B cell (primary cell): Measurements from ENCODE around the gene GLI3.

Experiments used
- EZH2 ChIP-seq: IDR thresholded peaks from 2 replicates; pipeline ENCODE4 v1.6.1; 2012; ENCODE audit warnings: borderline replicate concordance, low read depth, mild to moderate bottlenecking, moderate library complexity, low read length; ENCODE audit not compliant: insufficient read depth, poor library complexity, severe bottlenecking
- TF ChIP-seq, protein P1 (sequence below): fragments of 200-600 bp; IDR thresholded peaks from one replicate; pipeline ENCODE4 v1.8.0; 2022; ENCODE audit warnings: antibody characterized with exemption, mild to moderate bottlenecking

DNA sequence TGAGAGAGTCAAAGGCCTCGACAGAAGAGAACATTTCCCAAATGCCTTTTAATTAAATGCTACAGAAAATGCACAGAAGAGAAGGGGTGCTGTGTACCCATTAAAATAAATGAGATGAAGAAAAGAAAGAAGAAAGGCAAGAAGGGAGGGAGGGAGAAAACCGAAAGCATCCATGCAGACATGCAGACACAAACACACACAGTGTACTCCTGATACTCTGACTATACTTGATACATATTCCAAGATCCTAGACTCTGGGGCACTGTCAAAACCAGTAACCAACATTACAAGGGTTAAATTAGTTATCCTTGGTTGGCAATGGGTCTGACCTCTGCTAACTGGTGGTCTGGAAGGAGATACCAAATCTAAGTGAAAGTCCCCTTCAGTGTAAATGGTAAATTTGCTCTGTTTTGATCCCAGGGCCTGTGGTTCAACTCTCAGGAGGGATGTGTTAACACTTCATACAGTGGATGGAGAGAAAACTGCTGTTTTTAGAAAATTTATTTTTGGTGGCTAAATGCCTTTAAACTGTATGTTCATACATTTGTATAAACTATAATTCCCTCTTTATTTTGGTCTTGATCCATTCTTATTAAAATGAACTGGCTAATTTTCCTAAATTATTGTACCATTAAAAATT, 241.3 kb downstream of the GLI3 start:
- no peak for TF ChIP-seq EZH2
- TF ChIP-seq, protein P1, sequence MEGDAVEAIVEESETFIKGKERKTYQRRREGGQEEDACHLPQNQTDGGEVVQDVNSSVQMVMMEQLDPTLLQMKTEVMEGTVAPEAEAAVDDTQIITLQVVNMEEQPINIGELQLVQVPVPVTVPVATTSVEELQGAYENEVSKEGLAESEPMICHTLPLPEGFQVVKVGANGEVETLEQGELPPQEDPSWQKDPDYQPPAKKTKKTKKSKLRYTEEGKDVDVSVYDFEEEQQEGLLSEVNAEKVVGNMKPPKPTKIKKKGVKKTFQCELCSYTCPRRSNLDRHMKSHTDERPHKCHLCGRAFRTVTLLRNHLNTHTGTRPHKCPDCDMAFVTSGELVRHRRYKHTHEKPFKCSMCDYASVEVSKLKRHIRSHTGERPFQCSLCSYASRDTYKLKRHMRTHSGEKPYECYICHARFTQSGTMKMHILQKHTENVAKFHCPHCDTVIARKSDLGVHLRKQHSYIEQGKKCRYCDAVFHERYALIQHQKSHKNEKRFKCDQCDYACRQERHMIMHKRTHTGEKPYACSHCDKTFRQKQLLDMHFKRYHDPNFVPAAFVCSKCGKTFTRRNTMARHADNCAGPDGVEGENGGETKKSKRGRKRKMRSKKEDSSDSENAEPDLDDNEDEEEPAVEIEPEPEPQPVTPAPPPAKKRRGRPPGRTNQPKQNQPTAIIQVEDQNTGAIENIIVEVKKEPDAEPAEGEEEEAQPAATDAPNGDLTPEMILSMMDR = no peak
